Astrocyte of the spinal cord (primary cell): ENCODE results near the gene EDN2.
A peak's percentile ranks its signal among the peaks of the same experiment; 100 is the strongest.

Source experiments
- DNase-seq: peaks from one replicate; pipeline ENCODE4 v3.0.0; 2011; ENCODE audit warnings: low read depth, low spot score
- H3K4me3 ChIP-seq: 2 replicates; pipeline ENCODE4 v1.5.1; 2011; ENCODE audit warnings: low read depth, mild to moderate bottlenecking, low read length, moderate library complexity
- CTCF ChIP-seq: IDR thresholded peaks from 2 replicates; pipeline ENCODE4 v1.5.1; 2012; ENCODE audit warnings: low read depth, mild to moderate bottlenecking, low read length, inconsistent platforms
- in situ Hi-C: cut with HindIII; loops from 2 replicates; pipeline ENCODE4 v1.10.0; 2017; ENCODE audit warnings: low sequenced_read_pairs

The EDN2 gene

GRCh38 chr1:41484402-41485241 is at the start of gene EDN2:
EDN2 (minus strand) TSS chr1:41484683; CDS start chr1:41484601, 82 bp downstream.
- in situ Hi-C loops = no loop called here
- H3K4me3 ChIP-seq = no peak within 1 kb of the TSS
- DNase-seq = no peak
- TF ChIP-seq CTCF = peak; percentile 44

DNA sequence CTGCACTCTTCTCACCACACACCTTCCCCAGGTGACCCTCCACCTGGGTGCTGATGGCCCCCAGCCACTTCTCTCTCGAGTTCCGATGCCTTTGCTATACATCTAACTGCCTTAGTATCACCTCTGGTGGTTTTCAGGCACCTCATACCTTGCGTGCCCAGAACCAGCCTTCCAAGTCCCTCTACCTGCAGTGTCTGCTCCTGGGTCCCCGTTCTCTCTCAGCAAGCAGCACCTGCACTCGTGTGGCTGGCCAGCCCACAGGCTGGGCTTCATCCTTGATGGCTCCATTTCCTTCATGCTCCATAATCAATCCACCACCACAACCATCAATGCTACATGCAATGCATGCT is 49.2 kb upstream of the EDN2 start:
- in situ Hi-C loops = no loop called here
- no peak overlapping the region for H3K4me3 ChIP-seq
- TF ChIP-seq CTCF = no peak
- no peak for DNase-seq

- H3K4me3 ChIP-seq = no peak overlapping the region
- no peak for DNase-seq
- TF ChIP-seq CTCF = no peak
- in situ Hi-C loops = no loop called here
Measured at GRCh38 chr1:41533016-41533730, 48.7 kb upstream of the EDN2 start.

- no peak overlapping the region for H3K4me3 ChIP-seq
- in situ Hi-C loops = no loop called here
- TF ChIP-seq CTCF = no peak
- no peak for DNase-seq
Measured at GRCh38 chr1:41532206-41532975, 47.9 kb upstream of the EDN2 start.

DNA sequence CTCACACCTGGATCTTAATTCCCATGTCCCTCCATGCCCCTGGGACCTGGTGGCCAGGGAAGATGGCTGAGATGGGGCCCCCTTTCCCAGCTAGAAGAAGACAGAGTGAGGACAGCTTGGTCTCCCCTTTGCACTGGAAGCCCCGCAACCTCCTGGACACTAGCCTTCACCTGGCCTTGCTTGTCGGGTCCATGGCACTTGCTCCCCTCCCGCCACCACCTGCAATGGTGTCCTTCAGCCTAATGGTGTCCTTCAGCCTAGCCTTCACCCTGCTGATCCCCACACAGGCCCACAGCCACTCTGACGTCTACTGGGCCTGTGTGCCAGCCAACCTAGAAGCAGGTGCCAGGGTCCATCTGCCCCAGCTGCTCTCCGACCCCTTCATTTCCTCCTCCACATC is 45.9 kb upstream of the EDN2 start:
- no peak overlapping the region for H3K4me3 ChIP-seq
- in situ Hi-C loops = no loop called here
- no peak for TF ChIP-seq CTCF
- DNase-seq = no peak

DNA sequence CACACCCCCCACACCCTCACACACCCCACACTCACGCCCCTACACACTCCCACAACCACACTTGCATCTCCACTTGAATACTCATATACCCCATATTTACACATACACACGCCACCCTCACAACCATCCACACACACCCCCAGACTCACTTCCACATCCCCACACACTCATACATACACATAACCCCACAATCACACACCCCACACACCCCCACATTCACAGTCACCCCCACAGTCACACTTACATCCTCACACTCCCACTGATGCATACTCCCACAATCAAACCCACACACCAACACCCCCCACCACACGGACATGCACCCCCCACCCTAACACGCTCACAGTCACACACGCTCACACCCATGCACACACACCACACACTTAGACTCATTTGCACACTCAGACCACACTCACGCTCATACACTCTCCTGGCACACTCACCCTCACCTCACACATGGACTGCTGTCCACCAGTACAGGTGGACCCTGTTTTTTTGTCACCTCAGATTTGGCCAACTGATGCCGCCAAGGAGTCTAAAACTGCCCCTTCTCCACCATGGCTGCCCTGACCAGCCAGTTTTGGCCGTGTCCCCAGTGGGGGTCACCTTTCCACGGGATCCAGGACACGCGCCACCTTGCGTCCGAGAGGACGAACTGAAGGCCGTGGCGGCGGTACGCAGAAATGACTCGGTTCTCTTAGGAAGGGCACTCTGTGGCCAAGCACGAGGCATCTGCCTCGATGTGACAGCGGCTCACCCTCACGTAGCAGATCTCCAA is 45.3 kb upstream of the EDN2 start:
- no peak overlapping the region for H3K4me3 ChIP-seq
- in situ Hi-C loops = no loop called here
- DNase-seq = no peak
- TF ChIP-seq CTCF = no peak
